Neural cell (in vitro differentiated cells): ENCODE measurements around the gene ABCC11.

ENCODE experiments used
- SMC3 ChIP-seq: fragments of 450-650 bp; conservative IDR thresholded peaks from 2 replicates; pipeline ENCODE4 v1.6.1; 2014; ENCODE audit warnings: antibody characterized with exemption, mild to moderate bottlenecking, moderate library complexity; ENCODE audit not compliant: poor library complexity
- TF ChIP-seq, protein P1 (sequence below): IDR thresholded peaks from 2 replicates; pipeline ENCODE4 v1.6.1; 2012; ENCODE audit warnings: borderline replicate concordance

DNA sequence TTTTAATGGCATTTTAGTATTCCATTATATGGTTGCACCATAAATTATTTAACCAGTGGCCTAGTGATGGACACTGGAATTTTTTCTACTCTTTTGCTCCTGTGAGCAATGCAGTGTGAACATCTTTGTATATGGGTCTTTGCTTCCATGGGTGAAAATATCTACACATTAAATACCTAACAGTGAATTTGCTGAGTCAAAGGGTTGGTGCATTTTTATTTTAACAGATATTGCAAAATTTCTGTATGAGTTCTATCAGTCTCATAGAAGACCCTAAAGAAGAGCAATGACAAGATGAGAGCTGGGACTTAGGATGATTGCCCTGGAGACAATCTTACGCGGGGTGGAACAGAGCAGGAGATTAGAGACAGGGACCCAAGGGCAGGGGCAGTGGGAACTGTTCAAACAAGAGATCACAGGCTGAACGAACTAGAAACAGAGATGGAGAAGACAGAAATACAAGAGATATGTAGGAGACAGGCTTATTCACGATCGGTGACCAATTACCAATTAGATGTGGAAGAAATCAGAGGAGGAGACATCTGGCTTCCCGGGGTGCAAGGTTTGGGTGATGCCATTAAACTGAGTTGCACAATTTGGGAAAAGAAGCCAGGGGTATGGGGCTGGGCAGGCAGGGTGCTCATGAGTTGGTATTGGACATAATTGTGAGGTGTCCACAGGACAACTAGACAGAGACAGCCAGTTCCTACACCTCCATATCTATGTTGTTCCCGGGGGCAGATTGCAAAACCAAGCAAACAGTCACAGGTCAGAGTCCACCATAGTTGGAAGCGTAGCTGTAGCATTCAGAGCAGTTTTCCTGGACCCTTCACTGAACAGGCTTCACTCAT, 43.1 kb downstream of the ABCC11 start:
- TF ChIP-seq, protein P1, sequence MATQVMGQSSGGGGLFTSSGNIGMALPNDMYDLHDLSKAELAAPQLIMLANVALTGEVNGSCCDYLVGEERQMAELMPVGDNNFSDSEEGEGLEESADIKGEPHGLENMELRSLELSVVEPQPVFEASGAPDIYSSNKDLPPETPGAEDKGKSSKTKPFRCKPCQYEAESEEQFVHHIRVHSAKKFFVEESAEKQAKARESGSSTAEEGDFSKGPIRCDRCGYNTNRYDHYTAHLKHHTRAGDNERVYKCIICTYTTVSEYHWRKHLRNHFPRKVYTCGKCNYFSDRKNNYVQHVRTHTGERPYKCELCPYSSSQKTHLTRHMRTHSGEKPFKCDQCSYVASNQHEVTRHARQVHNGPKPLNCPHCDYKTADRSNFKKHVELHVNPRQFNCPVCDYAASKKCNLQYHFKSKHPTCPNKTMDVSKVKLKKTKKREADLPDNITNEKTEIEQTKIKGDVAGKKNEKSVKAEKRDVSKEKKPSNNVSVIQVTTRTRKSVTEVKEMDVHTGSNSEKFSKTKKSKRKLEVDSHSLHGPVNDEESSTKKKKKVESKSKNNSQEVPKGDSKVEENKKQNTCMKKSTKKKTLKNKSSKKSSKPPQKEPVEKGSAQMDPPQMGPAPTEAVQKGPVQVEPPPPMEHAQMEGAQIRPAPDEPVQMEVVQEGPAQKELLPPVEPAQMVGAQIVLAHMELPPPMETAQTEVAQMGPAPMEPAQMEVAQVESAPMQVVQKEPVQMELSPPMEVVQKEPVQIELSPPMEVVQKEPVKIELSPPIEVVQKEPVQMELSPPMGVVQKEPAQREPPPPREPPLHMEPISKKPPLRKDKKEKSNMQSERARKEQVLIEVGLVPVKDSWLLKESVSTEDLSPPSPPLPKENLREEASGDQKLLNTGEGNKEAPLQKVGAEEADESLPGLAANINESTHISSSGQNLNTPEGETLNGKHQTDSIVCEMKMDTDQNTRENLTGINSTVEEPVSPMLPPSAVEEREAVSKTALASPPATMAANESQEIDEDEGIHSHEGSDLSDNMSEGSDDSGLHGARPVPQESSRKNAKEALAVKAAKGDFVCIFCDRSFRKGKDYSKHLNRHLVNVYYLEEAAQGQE, result no peak
- TF ChIP-seq SMC3, result no peak
